HepG2 (cell line): ENCODE data around the gene DDX18. TPM values are rescaled to one million over a fixed set of nuclear protein-coding genes. Genes with fewer than 3 reads are reported as not detected.

Experiments
- ATAC-seq: fragments of 200-7000 bp; cut with Tn5 transposase; 3 replicates; pipeline ENCODE4 v1.9.1; 2020; ENCODE audit warnings: mild to moderate bottlenecking, moderate library complexity
- BruUV-seq: library from RNA; stranded (reverse); fragments of 400-500 nt; replicated peaks from 2 replicates; lab custom pipeline; 2021; lab: Mats Ljungman, UMichigan
- CTCF ChIA-PET: fragments of 300-600 bp; formaldehyde crosslinking; extraction: SDS; loops from one replicate; lab custom pipeline; 2021; ENCODE audit warnings: low total read pairs, inconsistent platforms, low intra/inter-chr PET ratio; lab: Yijun Ruan, JAX
- POLR2A ChIA-PET: fragments of 350-600 bp; sonication (Branson Sonifier 250); formaldehyde crosslinking; loops from one replicate; lab custom pipeline; 2020; ENCODE audit warnings: antibody characterized with exemption, inconsistent platforms; lab: Yijun Ruan, JAX
- DNase-seq: peaks from one replicate; pipeline ENCODE4 v3.0.0-alpha.2; 2015; ENCODE audit warnings: low spot score
- FAIRE-seq: peaks from 3 replicates; lab custom pipeline; 2011; peaks lifted over from hg19 to GRCh38; lab: Jason Lieb, UNC
- H2AFZ ChIP-seq: one replicate; pipeline ENCODE4 v1.6.1; 2011; ENCODE audit warnings: low read length, inconsistent platforms
- H3K27ac ChIP-seq: fragments of 300-600 bp; 3 replicates; pipeline ENCODE4 v1.8.0; 2011; ENCODE audit warnings: mixed run types, mild to moderate bottlenecking, mixed read lengths, low read length, inconsistent platforms; ENCODE audit not compliant: insufficient read depth; ENCODE audit errors: extremely low read length
- H3K27me3 ChIP-seq, 2 experiments: fragments of 200-600 bp in 1 of 2; 2 replicates in 1 of 2; 3 replicates in 1 of 2; pipeline versions ENCODE4 v1.6.0 to v1.8.0; 2011; ENCODE audit warnings: low read length in 2 of 2, mild to moderate bottlenecking in 2 of 2, moderate library complexity in 2 of 2, inconsistent platforms in 1 of 2; ENCODE audit not compliant: insufficient read depth in 2 of 2, control insufficient read depth in 1 of 2
- H3K36me3 ChIP-seq, 2 experiments: fragments of 200-600 bp in 1 of 2; replicated peaks in 1 of 2; 2 replicates in 1 of 2; 3 replicates in 1 of 2; pipeline versions ENCODE4 v1.5.1 to v1.8.0; 2011; ENCODE audit warnings: low read length in 2 of 2, inconsistent platforms in 1 of 2; ENCODE audit not compliant: insufficient read depth in 2 of 2, control insufficient read depth in 1 of 2
- H3K4me1 ChIP-seq: 2 replicates; pipeline ENCODE4 v1.5.1; 2012; ENCODE audit warnings: low read length, inconsistent platforms; ENCODE audit not compliant: insufficient read depth
- H3K4me2 ChIP-seq: 2 replicates; pipeline ENCODE4 v1.6.0; 2011; ENCODE audit warnings: low read depth, low read length, inconsistent platforms
- H3K4me3 ChIP-seq, 3 experiments: fragments of 200-600 bp in 1 of 3; sonication (generic), shearing (Covaris generic) in 1 of 3; replicated peaks in 1 of 3; 2 replicates each; pipeline ENCODE4 v1.5.1; 2011 to 2016; ENCODE audit warnings: low read length in 3 of 3, inconsistent platforms in 2 of 3, low read depth in 2 of 3, mild to moderate bottlenecking in 2 of 3, control low read depth in 1 of 3, mixed read lengths in 1 of 3; ENCODE audit not compliant: insufficient read depth in 1 of 3
- H3K79me2 ChIP-seq: one replicate; pipeline ENCODE4 v1.6.1; 2011; ENCODE audit warnings: low read length, inconsistent platforms; ENCODE audit not compliant: insufficient read depth
- H3K9ac ChIP-seq: 2 replicates; pipeline ENCODE4 v1.6.0; 2011; ENCODE audit warnings: mild to moderate bottlenecking, low read depth, low read length, inconsistent platforms; ENCODE audit not compliant: insufficient read depth
- H3K9me3 ChIP-seq: 2 replicates; pipeline ENCODE4 v1.5.1; 2012; ENCODE audit warnings: mild to moderate bottlenecking, low read length
- H4K20me1 ChIP-seq: 2 replicates; pipeline ENCODE4 v1.6.0; 2011; ENCODE audit warnings: inconsistent platforms, mild to moderate bottlenecking, low read length, moderate library complexity; ENCODE audit not compliant: insufficient read depth
- ATF7 ChIP-seq, 2 experiments: fragments of 450-650 bp in 1 of 2; sonication (generic) in 1 of 2; formaldehyde crosslinking in 1 of 2; IDR thresholded peaks; 2 replicates each; pipeline versions ENCODE4 v1.4.0 to v1.6.1; 2016 to 2020; ENCODE audit warnings: antibody characterized with exemption in 1 of 2, mild to moderate bottlenecking in 1 of 2, missing genetic modification reagents in 1 of 2
- FOXK2 ChIP-seq: fragments of 450-650 bp; IDR thresholded peaks from 2 replicates; pipeline ENCODE4 v1.6.1; 2016
- GRHL1 ChIP-seq: sonication (generic); formaldehyde crosslinking; conservative IDR thresholded peaks from 2 replicates; pipeline ENCODE4 v1.8.0; 2022; ENCODE audit warnings: missing genetic modification reagents
- HES4 ChIP-seq: sonication (generic); formaldehyde crosslinking; IDR thresholded peaks from 2 replicates; pipeline ENCODE4 v1.9.0; 2021; ENCODE audit warnings: mild to moderate bottlenecking, missing genetic modification reagents, borderline replicate concordance
- KAT2B ChIP-seq: fragments of 150-350 bp; IDR thresholded peaks from 2 replicates; pipeline ENCODE4 v1.6.1; 2014; ENCODE audit warnings: low read depth, low read length, borderline replicate concordance
- MEIS2 ChIP-seq: sonication (generic); formaldehyde crosslinking; IDR thresholded peaks from 2 replicates; pipeline ENCODE4 v1.9.0; 2021; ENCODE audit warnings: mild to moderate bottlenecking, missing genetic modification reagents
- MNT ChIP-seq: fragments of 450-650 bp; IDR thresholded peaks from 2 replicates; pipeline ENCODE4 v1.6.1; 2016
- ONECUT2 ChIP-seq: sonication (generic); formaldehyde crosslinking; IDR thresholded peaks from 2 replicates; pipeline ENCODE4 v1.4.0; 2020; ENCODE audit warnings: missing genetic modification reagents
- POLR2G ChIP-seq: fragments of 200-400 bp; formaldehyde crosslinking; IDR thresholded peaks from 2 replicates; pipeline ENCODE4 v1.6.1; 2018; ENCODE audit warnings: mild to moderate bottlenecking, low read depth, low read length, moderate library complexity
- THAP11 ChIP-seq: IDR thresholded peaks from 2 replicates; pipeline ENCODE4 v1.6.1; 2016; ENCODE audit warnings: missing biosample characterization, missing genetic modification reagents
- ZIK1 ChIP-seq: sonication (generic); formaldehyde crosslinking; IDR thresholded peaks from 2 replicates; pipeline ENCODE4 v1.5.0; 2020; ENCODE audit warnings: mild to moderate bottlenecking, low read depth, missing genetic modification reagents, borderline replicate concordance
- ZNF12 ChIP-seq: sonication (generic); formaldehyde crosslinking; IDR thresholded peaks from 2 replicates; pipeline ENCODE4 v1.5.0; 2020; ENCODE audit warnings: missing genetic modification reagents
- ZNF232 ChIP-seq: sonication (generic); formaldehyde crosslinking; IDR thresholded peaks from 2 replicates; pipeline ENCODE4 v1.4.0; 2020; ENCODE audit warnings: missing genetic modification reagents, borderline replicate concordance
- ZNF292 ChIP-seq: sonication (generic); formaldehyde crosslinking; IDR thresholded peaks from 2 replicates; pipeline ENCODE4 v1.8.1; 2022; ENCODE audit warnings: mild to moderate bottlenecking, low read depth, missing genetic modification reagents, borderline replicate concordance
- ZNF432 ChIP-seq: sonication (generic); formaldehyde crosslinking; IDR thresholded peaks from 2 replicates; pipeline ENCODE4 v1.5.0; 2020; ENCODE audit warnings: missing genetic modification reagents, mild to moderate bottlenecking, borderline replicate concordance
- ZNF589 ChIP-seq: sonication (generic); formaldehyde crosslinking; conservative IDR thresholded peaks from 2 replicates; pipeline ENCODE4 v1.8.0; 2022; ENCODE audit warnings: mild to moderate bottlenecking, moderate library complexity, missing genetic modification reagents
- ZNF749 ChIP-seq: sonication (generic); formaldehyde crosslinking; IDR thresholded peaks from 2 replicates; pipeline ENCODE4 v1.8.0; 2022; ENCODE audit warnings: mild to moderate bottlenecking, missing genetic modification reagents, moderate library complexity, borderline replicate concordance
- WGBS: methylation state at CpG from one replicate; pipeline ENCODE4 v1.1.6; 2017; ENCODE audit warnings: low lambda C conversion rate; 5-methylcytosine and 5-hydroxymethylcytosine counted together
- in situ Hi-C: cut with HindIII; loops from 2 replicates; pipeline ENCODE4 v1.10.0; 2017; ENCODE audit warnings: low pct_unique_long_range_greater_than_20kb; ENCODE audit not compliant: extremely low pct_ligation_motif_present
- intact Hi-C: fragments of 100-400 bp; cut with micrococcal nuclease; formaldehyde crosslinking; loops from one replicate; pipeline ENCODE4 v1.10.0; 2022; ENCODE audit not compliant: unreplicated experiment
- polyA plus RNA-seq, 8 experiments: library from polyadenylated mRNA; depleted of rRNA in 3 of 8; stranded (reverse) in 7 of 8; unstranded in 1 of 8; fragments of >200 nt; fragmentation: Illumina TruSeq in 4 of 8; extraction: Trizol in 4 of 8; gene quantifications; 2 replicates each; pipeline versions ENCODE4 v1.2.1 to v1.2.3, GENCODE V29; 2011 to 2016; ENCODE audit warnings: low read depth in 4 of 8, missing spikeins in 1 of 8, mixed read lengths in 1 of 8; ENCODE audit not compliant: insufficient read depth in 1 of 8
- total RNA-seq, 5 experiments: library from RNA; depleted of rRNA; stranded (reverse); fragments of >200 nt; fragmentation: Illumina TruSeq; extraction: Trizol; gene quantifications; 2 replicates each; pipeline ENCODE4 v1.2.3, GENCODE V29; 2016; ENCODE audit warnings: low read depth in 1 of 5

Gene DDX18
- total and polyA plus RNA-seq, 2 of the 13 experiments (the other 11 are each of a cell fraction or from before 2014, with no cell fraction given) = 64.0 to 134 TPM

- ATAC-seq (no peak), DNase-seq (no peak), FAIRE-seq (no peak)
- H3K36me3 ChIP-seq = no peaks in the 10 kb centered on the region
- no peaks in the 10 kb centered on the region for H4K20me1 ChIP-seq
- POLR2A ChIA-PET = no interaction called here
- no peaks in the 10 kb centered on the region for H3K9me3 ChIP-seq
- H3K4me1 ChIP-seq = no peaks in the 10 kb centered on the region
- BruUV-seq = no TSS peak
- peak; percentile 77 for TF ChIP-seq MNT
- TF ChIP-seq ZNF292 (CRISPR knock-in tag) = no peak
- TF ChIP-seq, all 625 proteins: peak for 1
- WGBS = 19% methylated on average over 7 of the region's 7 CpGs
- H3K27me3 ChIP-seq = peaks cover 0 to 40% of the 10 kb centered on the region in 2 experiments; a peak in 3 of 5 replicates
- CTCF ChIA-PET = no interaction called here
- intact Hi-C loops (no loop called here), in situ Hi-C loops (no loop called here)
- H3K9ac ChIP-seq = no peak overlapping the region
- H3K4me3 ChIP-seq = no peak overlapping the region
- H3K27ac ChIP-seq = no peak overlapping the region
- no peak overlapping the region for H3K4me2 ChIP-seq
- no peaks in the 10 kb centered on the region for H3K79me2 ChIP-seq
- no peak overlapping the region for H2AFZ ChIP-seq
Measured at GRCh38 chr2:117850015-117850414, 35.5 kb downstream of the DDX18 start.

- Histone ChIP-seq H3K27ac (no peak overlapping the region), H3K4me3 (no peak overlapping the region), H4K20me1 (no peaks in the 10 kb centered on the region), H3K4me1 (no peaks in the 10 kb centered on the region), H3K27me3 (peaks cover 0 to 40% of the 10 kb centered on the region in 2 experiments; a peak in 3 of 5 replicates), H3K9ac (no peak overlapping the region), H2AFZ (no peak overlapping the region), H3K9me3 (no peaks in the 10 kb centered on the region), H3K4me2 (no peak overlapping the region), H3K36me3 (no peaks in the 10 kb centered on the region), H3K79me2 (no peaks in the 10 kb centered on the region)
- no peak for ATAC-seq
- ChIA-PET CTCF (no interaction called here), POLR2A (no interaction called here)
- no peak for DNase-seq
- in situ Hi-C loops (no loop called here), intact Hi-C loops (no loop called here)
- no TSS peak for BruUV-seq
- FAIRE-seq = no peak
- WGBS = 0% methylated on average over 4 of the region's 4 CpGs
- no peak for TF ChIP-seq ZIK1 (CRISPR knock-in tag)
- no peak for TF ChIP-seq POLR2G
- no peak for TF ChIP-seq ZNF12
- no peak for TF ChIP-seq ZNF232 (CRISPR knock-in tag)
- TF ChIP-seq KAT2B = no peak
- TF ChIP-seq ZNF589 (CRISPR knock-in tag) = no peak
- no peak for TF ChIP-seq GRHL1 (CRISPR knock-in tag)
- no peak for TF ChIP-seq ONECUT2 (CRISPR knock-in tag)
- no peak for TF ChIP-seq ATF7 (IDR thresholded peaks at IDR 0.05)
- TF ChIP-seq ATF7 (CRISPR knock-in tag; IDR thresholded peaks at IDR 0.05) = no peak
- TF ChIP-seq ZNF749 (CRISPR knock-in tag) = no peak
- no peak for TF ChIP-seq ZNF432 (CRISPR knock-in tag)
- TF ChIP-seq MEIS2 (CRISPR knock-in tag) = no peak
- TF ChIP-seq FOXK2 = no peak
- no peak for TF ChIP-seq THAP11 (CRISPR knock-in tag)
- no peak for TF ChIP-seq HES4 (CRISPR knock-in tag)
Measured at GRCh38 chr2:117850461-117850860, 36.0 kb downstream of the DDX18 start.
